ENCODE measurements around the gene CSRNP3.

The CSRNP3 gene

DNA sequence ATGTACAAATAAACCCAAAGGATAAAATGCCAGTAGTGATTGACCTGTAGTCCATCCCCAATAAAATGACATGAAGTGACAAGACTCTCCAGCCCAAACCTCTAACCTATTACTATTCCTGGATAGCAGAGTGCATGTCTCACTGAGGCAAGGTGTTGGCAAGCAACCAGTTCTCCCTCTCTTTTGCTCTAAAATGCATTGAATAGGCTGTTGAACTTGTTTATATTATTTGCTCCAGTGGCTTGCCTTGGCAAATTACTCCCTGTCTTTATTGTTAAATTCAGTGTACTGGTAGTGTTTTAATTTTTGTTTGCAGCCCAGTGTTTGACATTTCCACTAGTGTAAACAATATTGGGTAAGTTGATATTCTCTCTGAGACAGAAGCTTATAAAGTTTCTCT, 70.5 kb downstream of the CSRNP3 start:
- peaks cover 13% of the 10 kb centered on the region for H3K4me1 Mint-ChIP-seq
- no peaks in the 10 kb centered on the region for H3K27me3 Mint-ChIP-seq
- no peak overlapping the region for H3K27ac Mint-ChIP-seq
- no peak for ATAC-seq (ENCODE audit: low read depth)
- no peaks in the 10 kb centered on the region for H3K9me3 Mint-ChIP-seq
- no peaks in the 10 kb centered on the region for H3K36me3 Mint-ChIP-seq
- no peak overlapping the region for H3K4me3 Mint-ChIP-seq
- no peak for DNase-seq (ENCODE audit: low spot score in 2 of 2)

DNA sequence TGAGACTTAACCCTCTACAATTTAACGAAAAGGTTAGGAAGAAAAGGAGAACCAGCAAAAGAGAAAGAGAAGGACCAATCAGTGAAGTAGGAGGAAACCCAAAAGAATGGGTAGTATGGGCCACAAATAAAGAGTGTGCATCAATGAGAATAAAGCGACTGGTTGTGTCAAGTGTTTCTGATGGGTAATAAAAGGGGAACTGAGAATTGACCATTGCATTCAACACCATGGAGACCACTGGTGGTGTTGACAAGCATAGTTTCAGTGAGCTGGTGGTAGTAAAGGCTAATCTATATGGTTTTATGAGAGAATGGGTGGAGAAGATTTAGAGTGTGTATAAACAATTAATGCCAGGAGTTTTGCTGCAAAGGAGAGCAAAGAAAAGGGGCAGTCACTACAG, 75.4 kb downstream of the CSRNP3 start:
- H3K27ac Mint-ChIP-seq: no peak overlapping the region
- peak; percentile 32 for ATAC-seq (ENCODE audit: low read depth)
- H3K4me3 Mint-ChIP-seq: no peak overlapping the region
- no peaks in the 10 kb centered on the region for H3K4me1 Mint-ChIP-seq
- no peaks in the 10 kb centered on the region for H3K9me3 Mint-ChIP-seq
- no peaks in the 10 kb centered on the region for H3K36me3 Mint-ChIP-seq
- DNase-seq (ENCODE audit: low spot score in 2 of 2): no peak
- H3K27me3 Mint-ChIP-seq: no peaks in the 10 kb centered on the region

DNA sequence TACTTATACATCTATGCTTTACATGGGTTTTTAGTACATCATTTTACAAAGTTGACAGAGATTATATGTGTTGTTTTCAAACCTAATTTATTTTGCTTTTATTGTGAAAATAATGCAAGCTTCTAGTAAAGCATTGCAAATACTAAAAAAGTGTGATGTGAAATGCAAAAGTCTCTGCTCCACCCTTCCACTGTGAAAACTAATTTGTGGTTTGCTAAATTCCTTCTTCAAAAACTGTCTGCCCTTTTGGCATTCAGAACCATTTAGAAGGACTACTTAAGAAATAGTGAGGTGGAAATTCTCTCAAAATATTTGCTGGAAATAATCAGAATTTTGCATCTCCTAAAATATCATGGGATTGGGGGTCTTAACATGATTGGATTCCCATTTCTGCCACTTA, 78.4 kb downstream of the CSRNP3 start:
- Mint-ChIP-seq H3K4me3 (no peak overlapping the region), H3K4me1 (no peaks in the 10 kb centered on the region), H3K27ac (no peak overlapping the region), H3K9me3 (no peaks in the 10 kb centered on the region), H3K36me3 (no peaks in the 10 kb centered on the region), H3K27me3 (peaks cover 2% of the 10 kb centered on the region)
- no peak for ATAC-seq (ENCODE audit: low read depth)
- DNase-seq (ENCODE audit: low spot score in 2 of 2): no peak

DNA sequence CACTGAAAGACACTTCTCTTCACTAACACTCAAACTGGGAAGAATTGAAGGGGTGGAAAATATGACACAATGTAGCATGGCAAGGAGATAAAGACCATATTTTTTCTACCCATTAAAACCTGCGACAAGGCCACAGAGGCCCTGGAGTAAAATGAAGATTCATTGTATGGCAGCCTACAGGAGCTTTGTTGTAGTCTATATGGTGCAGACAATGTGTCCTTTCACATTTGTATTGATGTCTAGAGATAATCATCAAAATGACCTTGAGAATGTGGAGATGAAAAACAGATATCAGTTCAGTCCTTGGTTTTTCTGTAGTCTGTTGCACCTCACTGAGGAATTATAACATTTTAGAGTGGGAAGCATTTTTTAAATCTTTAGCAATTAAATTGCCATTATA, 80.1 kb downstream of the CSRNP3 start:
- Mint-ChIP-seq H3K27me3 (peaks cover 2% of the 10 kb centered on the region), H3K27ac (no peak overlapping the region), H3K36me3 (no peaks in the 10 kb centered on the region), H3K4me1 (no peaks in the 10 kb centered on the region), H3K4me3 (no peak overlapping the region), H3K9me3 (no peaks in the 10 kb centered on the region)
- DNase-seq (ENCODE audit: low spot score in 2 of 2) (no peak), ATAC-seq (ENCODE audit: low read depth) (no peak)

DNA sequence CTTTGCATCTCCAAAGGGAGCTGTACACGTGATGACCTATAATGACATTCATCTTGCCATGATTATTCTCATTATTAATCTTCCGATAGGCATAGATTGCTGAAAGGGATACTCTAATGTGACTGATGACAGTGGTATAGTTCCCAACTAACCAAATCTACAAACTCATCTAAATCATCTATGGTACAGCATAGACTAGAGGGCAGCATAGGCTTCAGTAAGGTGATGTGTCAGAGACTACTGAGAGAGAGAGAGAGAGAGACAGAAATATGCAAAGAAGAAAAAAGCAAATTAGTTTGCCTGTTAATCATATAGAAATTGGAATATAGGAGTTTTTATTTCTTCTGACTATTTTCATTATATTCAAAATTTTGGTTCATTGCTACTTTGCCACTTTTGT, 89.3 kb downstream of the CSRNP3 start:
- no peak for DNase-seq (ENCODE audit: low spot score in 2 of 2)
- no peaks in the 10 kb centered on the region for H3K36me3 Mint-ChIP-seq
- no peak overlapping the region for H3K4me3 Mint-ChIP-seq
- no peaks in the 10 kb centered on the region for H3K9me3 Mint-ChIP-seq
- H3K27ac Mint-ChIP-seq: no peak overlapping the region
- H3K27me3 Mint-ChIP-seq: peaks cover 6% of the 10 kb centered on the region
- ATAC-seq (ENCODE audit: low read depth): peak; percentile 34
- peaks cover 2% of the 10 kb centered on the region for H3K4me1 Mint-ChIP-seq

DNA sequence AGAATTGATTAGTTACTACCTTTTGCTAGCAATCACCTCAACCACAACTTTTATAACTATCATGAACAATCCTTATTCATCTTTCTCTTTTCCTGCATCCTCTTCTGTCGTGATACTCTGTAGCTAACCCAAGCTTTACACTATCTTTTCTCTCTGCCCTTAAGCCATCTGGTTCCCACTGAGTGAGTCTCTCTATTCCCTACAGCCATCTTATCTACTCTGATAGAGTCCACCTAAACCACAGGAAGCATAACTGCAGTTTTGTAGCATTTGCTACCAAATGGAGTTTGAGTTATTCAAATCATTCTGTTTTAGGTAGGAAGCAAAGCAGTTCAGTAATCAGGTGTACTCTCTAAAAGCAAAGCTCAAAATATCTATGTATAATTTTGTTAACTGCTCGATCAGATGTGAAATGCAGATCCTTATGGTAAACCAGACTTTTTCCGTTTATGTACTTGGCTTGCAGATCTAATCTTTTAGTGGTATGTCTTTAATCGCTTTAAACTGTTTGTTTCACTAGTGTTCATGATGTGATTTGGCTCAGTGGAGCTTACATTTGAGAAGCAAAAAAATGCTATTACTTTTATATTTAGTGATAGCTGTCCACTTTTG, 91.0 kb downstream of the CSRNP3 start:
- Mint-ChIP-seq H3K9me3 (no peaks in the 10 kb centered on the region), H3K36me3 (no peaks in the 10 kb centered on the region), H3K27ac (no peak overlapping the region), H3K4me3 (no peak overlapping the region), H3K27me3 (peaks cover 6% of the 10 kb centered on the region), H3K4me1 (peaks cover 2% of the 10 kb centered on the region)
- ATAC-seq (ENCODE audit: low read depth) (no peak), DNase-seq (ENCODE audit: low spot score in 2 of 2) (no peak)

DNA sequence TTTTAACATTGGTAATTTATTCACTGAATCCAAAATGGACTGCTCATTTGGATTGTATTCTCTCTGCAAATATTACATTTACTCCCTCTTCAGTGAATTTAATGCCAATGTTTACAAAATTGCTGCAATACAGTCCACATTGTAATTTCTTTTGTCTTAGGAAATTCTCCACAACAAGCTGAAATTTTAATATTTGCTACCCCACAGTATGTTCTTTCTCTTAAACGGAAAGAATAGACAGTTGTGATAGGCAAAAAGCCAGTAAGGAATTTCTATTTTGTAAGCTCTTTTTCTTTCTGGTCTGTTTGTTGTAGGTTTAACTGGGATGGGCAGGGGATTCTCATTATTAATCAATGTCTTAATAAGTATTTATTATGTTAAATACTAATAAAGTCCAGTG, 92.0 kb downstream of the CSRNP3 start:
- ATAC-seq (ENCODE audit: low read depth) (no peak), DNase-seq (ENCODE audit: low spot score in 2 of 2) (no peak)
- Mint-ChIP-seq H3K9me3 (no peaks in the 10 kb centered on the region), H3K36me3 (no peaks in the 10 kb centered on the region), H3K27me3 (peaks cover 6% of the 10 kb centered on the region), H3K4me1 (peaks cover 2% of the 10 kb centered on the region), H3K27ac (no peak overlapping the region), H3K4me3 (no peak overlapping the region)

DNA sequence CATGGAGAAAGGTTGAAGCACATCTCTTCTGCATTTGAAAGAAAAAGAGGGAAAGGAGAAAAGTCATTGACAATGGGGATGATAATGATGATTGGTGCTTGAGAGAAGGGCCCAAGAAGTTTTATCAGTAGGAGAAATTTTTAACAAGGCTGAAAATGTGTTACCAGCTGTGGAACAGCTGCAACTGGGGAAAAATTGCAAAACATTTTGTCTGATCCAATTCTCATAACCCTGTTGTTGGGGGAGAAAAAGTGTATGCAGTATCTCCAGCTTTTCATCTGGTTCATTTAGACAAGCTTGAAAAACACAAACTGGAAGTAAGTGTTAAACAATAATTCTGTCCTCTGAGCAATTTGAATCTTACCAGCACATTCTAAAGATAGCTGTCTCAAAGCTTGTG, 92.7 kb downstream of the CSRNP3 start:
- DNase-seq (ENCODE audit: low spot score in 2 of 2): no peak
- Mint-ChIP-seq H3K27ac (no peak overlapping the region), H3K36me3 (no peaks in the 10 kb centered on the region), H3K9me3 (no peaks in the 10 kb centered on the region), H3K27me3 (peaks cover 8% of the 10 kb centered on the region), H3K4me3 (no peak overlapping the region), H3K4me1 (peaks cover 2% of the 10 kb centered on the region)
- no peak for ATAC-seq (ENCODE audit: low read depth)

DNA sequence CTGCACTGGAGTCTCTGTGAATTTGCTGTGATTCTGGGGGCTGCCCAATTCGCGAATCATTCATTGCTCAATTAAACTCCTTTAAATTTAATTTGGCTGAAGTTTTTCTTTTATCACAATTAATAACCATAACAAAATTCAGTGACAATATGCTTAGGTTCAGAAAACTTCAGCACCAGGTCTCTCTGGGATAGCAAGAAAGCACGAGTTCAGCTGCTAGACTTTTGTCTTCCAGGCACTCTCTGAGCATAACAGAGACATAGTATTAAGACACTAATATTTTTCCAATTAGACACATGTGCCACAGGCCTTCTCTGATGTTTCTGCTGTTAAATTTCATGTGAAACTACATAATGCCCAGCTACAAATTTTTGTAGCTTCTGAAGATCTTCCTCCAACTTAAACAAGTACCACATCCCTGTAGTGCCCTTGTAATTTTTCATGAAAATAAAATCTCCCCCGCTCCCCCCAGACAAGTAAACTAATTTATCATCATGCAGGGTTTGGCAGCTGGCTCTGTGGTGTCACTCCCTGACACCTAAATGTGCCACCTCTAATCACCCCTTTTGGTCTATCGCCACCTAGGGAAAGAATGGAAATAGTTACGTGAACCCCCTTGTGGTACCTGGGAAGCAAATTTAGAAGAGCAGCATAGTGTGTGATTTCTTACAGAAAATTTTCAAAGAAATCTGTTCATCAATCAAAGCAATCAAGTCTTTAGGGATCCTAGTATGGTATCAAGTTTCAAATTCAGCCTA, 94.1 kb downstream of the CSRNP3 start:
- Mint-ChIP-seq H3K27ac (no peak overlapping the region), H3K4me3 (no peak overlapping the region), H3K36me3 (no peaks in the 10 kb centered on the region), H3K4me1 (peaks cover 2% of the 10 kb centered on the region), H3K9me3 (no peaks in the 10 kb centered on the region), H3K27me3 (peaks cover 11% of the 10 kb centered on the region)
- DNase-seq (ENCODE audit: low spot score in 2 of 2) (no peak), ATAC-seq (ENCODE audit: low read depth) (peak; percentile 34)

DNA sequence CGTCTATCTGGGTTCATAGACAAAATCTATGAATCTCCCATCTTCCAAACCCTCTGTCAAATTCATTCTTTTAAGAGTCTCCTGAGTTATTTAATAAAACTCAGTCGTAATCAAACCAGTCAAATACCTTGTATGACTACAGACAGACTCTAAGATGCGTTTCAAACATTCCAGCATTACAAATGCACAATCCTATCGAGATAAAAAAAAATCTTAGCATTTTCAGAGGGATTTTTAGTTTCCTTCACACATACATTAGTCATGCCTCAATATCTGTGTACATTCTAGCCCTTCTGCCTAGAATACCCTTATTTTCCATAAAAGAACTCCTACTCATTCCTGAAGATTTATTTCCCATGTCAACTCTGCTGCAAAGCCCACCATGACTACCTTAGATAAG, 96.5 kb downstream of the CSRNP3 start:
- no peak overlapping the region for H3K4me3 Mint-ChIP-seq
- H3K27me3 Mint-ChIP-seq: peaks cover 6% of the 10 kb centered on the region
- H3K27ac Mint-ChIP-seq: no peak overlapping the region
- H3K4me1 Mint-ChIP-seq: no peaks in the 10 kb centered on the region
- ATAC-seq (ENCODE audit: low read depth) (no peak), DNase-seq (ENCODE audit: low spot score in 2 of 2) (no peak)
- no peaks in the 10 kb centered on the region for H3K9me3 Mint-ChIP-seq
- H3K36me3 Mint-ChIP-seq: no peaks in the 10 kb centered on the region

DNA sequence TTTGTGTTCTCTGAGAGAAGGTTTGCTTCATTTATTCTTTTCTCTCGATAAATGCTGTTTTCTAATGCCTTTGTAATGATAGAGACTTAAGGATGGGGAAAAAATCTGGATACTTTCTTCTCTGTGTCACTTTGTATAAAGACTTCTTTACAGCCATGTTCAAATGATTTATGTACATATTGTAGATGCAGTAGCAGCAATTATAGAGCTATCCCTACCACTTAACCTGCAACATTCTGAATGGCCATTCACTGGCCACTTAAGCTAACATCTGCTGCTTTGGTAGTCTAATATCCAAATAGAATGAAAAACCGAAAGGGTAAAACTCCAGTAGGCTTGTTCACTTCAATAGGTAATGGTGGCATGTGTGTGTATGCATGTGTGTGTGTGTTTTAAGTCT, 97.8 kb downstream of the CSRNP3 start:
- DNase-seq (ENCODE audit: low spot score in 2 of 2) (no peak), ATAC-seq (ENCODE audit: low read depth) (no peak)
- Mint-ChIP-seq H3K27ac (no peak overlapping the region), H3K27me3 (peaks cover 5% of the 10 kb centered on the region), H3K9me3 (no peaks in the 10 kb centered on the region), H3K36me3 (no peaks in the 10 kb centered on the region), H3K4me3 (no peak overlapping the region), H3K4me1 (no peaks in the 10 kb centered on the region)

DNA sequence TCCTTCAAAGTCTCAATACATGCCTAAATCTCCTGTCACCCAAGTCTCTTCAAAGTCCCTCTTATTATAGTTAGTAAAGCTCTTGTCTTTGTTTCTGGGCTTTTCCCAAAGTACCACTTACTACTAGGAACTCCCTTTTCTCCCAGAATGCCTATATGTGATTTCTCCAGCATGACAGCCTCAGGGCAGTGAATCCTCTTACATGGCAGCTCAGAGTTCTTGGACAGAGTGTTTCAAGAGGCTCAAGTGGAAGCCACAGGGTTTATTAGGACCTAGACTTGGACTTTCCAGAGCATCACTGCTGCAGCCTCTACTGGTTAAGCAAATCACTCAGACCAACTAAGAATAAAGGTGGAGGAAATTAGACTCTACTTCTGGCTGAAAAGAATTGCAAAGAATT, 98.9 kb downstream of the CSRNP3 start:
- Mint-ChIP-seq H3K36me3 (no peaks in the 10 kb centered on the region), H3K9me3 (no peaks in the 10 kb centered on the region), H3K4me3 (no peak overlapping the region), H3K4me1 (no peaks in the 10 kb centered on the region), H3K27me3 (peaks cover 7% of the 10 kb centered on the region), H3K27ac (no peak overlapping the region)
- ATAC-seq (ENCODE audit: low read depth) (no peak), DNase-seq (ENCODE audit: low spot score in 2 of 2) (no peak)

DNA sequence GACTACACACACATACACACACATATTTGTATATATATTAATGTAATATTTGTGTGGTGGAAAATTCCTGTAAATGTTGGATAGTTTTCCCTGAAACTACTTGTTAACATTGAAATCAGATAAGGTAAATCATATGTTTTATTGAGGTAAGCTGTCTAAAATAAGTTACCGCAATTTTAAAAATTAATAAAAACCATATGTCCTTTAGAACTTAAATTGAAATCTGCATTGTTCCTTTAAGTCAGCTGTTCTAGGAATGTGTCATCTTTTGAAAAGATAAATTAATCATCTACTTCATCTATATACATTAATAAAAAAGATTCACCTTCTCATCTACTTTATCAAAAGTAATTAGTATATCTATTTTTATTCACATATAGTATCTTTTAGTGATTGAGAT, 102.0 kb downstream of the CSRNP3 start:
- Mint-ChIP-seq H3K4me3 (no peak overlapping the region), H3K4me1 (peaks cover 4% of the 10 kb centered on the region), H3K9me3 (no peaks in the 10 kb centered on the region), H3K36me3 (no peaks in the 10 kb centered on the region), H3K27ac (no peak overlapping the region), H3K27me3 (peaks cover 10% of the 10 kb centered on the region)
- DNase-seq (ENCODE audit: low spot score in 2 of 2) (no peak), ATAC-seq (ENCODE audit: low read depth) (no peak)

DNA sequence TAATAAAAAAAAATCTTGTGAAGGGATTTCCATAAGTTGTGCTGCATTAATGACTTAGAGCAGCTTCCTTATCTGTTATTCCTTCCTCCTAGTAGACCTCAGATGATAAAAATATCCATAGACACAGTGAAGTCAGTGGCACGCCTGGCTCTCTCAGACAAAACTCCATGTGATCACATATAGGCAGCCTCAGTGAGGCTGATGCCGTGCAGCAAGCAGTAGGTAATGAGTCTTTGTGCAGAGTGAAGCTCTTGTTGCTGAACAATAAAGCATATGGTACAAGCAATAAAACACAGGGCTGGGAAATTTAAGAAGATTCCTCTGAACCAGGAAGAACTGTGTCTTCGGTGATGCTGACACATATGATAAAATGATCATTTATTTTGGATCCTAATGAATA, 102.7 kb downstream of the CSRNP3 start:
- Mint-ChIP-seq H3K27me3 (peaks cover 8% of the 10 kb centered on the region), H3K9me3 (no peaks in the 10 kb centered on the region), H3K4me1 (peaks cover 4% of the 10 kb centered on the region), H3K36me3 (no peaks in the 10 kb centered on the region), H3K27ac (no peak overlapping the region), H3K4me3 (no peak overlapping the region)
- no peak for ATAC-seq (ENCODE audit: low read depth)
- no peak for DNase-seq (ENCODE audit: low spot score in 2 of 2)

Data from memory B cell (primary cell).